Measurements from ENCODE around the gene CCL3. TPM values are rescaled to one million over a fixed set of nuclear protein-coding genes. Genes with fewer than 3 reads are reported as not detected.
"Not testable (repeated sequence)": the region's sequence is repeated elsewhere in the genome, so short reads cannot be mapped to it uniquely, and the experiment has no call there.

The CCL3 gene
- polyA plus RNA-seq, 3 donors: 0.65 to 2.6 (median 1.9) TPM

- no peak for DNase-seq
Measured at GRCh38 chr17:36117505-36118382, 27.8 kb upstream of the CCL3 start.

- not testable (repeated sequence) for DNase-seq
Measured at GRCh38 chr17:36115649-36115977, 25.7 kb upstream of the CCL3 start.

DNA sequence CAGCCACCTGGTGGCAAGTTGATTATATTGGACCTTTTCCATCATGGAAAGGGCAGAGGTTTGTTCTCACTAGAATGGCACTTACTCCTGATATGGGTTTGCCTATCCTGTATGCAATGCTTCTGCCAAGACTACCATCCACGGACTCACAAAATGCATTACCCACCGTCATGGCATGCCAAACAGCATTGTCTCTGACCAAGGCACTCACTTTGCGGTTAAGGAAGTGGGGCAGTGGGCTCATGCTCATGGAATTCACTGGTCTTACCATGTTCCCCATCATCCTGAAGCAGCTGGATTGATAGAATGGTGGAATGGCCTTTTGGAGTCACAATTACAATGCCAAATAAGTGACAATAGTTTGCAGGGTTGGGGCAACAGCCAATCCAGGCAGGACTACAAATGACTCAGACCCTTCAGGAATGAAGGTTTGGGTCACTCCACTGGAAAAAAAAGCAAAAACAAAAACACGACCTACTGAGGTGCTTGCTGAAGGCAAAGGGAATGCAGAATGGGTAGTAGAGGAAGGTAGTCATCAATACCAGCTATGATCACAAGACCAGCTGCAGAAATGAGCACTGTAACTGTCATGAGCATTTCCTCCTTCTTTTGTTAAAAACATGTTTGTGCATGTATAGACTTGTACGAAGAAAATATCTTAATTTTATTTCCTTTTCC, 25.2 kb upstream of the CCL3 start:
- DNase-seq: not testable (repeated sequence)

DNA sequence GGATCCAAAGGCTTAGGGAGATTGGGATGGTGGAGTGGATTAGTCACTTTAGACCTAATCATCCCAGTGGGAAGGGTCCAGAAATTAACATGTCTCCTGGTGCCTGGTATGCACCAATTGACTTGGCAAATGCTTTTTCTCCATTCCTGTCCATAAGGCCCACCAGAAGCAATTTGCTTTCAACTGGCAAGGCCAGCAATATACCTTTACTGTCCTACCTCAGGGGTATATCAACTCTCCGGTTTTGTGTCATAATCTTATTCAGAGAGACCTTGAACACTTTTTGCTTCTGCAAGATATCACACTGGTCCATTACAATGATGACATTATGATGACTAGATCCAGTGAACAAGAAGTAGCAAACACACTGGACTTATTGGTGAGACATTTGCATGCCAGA, 23.2 kb upstream of the CCL3 start:
- not testable (repeated sequence) for DNase-seq

DNA sequence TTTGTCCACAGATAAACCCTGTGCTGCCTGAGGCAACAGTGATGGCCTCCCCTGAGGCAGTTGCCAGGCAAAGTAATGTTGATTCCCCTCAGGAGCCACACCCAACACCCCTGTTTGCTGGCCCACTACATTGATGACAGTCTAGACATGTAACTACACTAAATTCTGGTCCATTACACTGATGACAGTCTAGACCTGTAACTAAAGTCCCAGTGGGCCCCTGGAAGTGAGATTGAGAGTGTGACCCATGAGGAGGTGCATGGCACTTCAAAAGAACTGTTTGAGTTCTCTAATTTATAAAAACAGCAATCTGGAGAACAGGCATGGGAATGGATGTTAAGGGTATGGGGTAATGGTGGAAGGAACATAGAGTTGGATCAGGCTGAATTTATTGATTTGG, 22.6 kb upstream of the CCL3 start:
- no peak for DNase-seq

DNA sequence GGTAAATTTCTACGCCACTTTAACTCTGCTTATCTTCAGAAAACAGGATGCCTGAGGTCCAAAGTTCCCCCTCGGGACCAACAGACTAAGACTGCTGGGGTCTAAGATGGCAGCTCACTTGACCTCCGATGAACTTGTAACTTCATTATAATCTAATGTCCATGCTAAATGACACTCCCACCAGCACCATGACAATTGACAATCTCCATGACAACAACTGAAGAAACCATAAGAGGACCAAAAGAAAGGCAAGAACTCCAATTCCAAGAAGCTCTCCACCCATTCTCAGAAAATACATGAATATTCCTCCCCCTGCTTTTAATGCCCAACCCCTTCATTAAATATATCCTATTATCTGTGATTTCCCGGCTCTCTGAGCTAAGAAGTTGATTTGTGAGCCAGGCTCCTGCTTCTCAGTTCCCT, 21.1 kb upstream of the CCL3 start:
- no peak for DNase-seq

DNA sequence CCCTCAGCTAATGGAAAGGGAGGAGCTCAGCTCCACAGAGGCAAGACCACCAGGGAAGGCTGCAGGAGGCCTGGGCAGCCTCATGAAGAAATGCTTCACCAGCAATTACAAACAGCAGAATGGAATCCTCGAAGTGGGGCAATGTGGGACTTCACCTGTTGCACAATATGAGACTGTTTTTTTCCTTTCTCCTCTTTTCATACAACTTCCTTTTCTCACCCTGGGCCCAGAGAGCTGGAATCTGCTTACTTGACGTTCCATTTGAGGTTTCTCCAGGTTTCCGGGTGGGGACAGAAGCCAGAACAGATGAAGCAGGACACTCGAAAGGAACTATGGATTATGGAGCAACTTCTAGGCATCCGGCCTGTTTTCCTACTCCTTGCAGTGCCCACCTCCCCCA, 18.3 kb upstream of the CCL3 start:
- not testable (repeated sequence) for DNase-seq

- no peak for DNase-seq
Measured at GRCh38 chr17:36107660-36108059, 17.7 kb upstream of the CCL3 start.

GRCh38 chr17:36106493-36106835, 16.5 kb upstream of the CCL3 start:
- no peak for DNase-seq

GRCh38 chr17:36105781-36106492, 16.0 kb upstream of the CCL3 start:
- no peak for DNase-seq

DNA sequence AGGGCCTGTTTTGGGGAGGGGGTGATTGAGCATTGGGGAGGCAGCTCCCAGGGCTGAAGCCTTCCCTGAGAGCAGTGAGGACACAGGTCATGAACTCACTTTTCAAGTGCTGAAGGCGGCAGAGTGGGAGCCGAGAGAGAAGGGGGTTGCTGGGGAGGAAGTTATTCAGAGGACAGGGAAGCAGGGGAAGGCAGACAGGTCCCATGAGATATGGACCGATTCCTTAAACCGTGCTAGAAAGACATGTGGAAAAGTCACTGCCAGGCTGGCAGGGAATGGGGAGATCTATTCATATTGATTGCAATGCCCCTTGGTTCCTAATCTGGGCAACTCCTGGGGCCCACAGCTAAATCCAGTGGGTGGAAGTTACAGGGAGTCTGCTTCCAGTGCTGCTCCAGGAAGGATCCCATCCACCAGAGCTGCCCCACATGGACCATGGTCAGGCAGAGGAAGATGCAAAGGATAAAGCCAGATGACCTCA, 14.8 kb upstream of the CCL3 start:
- DNase-seq: no peak

GRCh38 chr17:36104246-36104645, 14.3 kb upstream of the CCL3 start:
- DNase-seq: not testable (repeated sequence)

DNA sequence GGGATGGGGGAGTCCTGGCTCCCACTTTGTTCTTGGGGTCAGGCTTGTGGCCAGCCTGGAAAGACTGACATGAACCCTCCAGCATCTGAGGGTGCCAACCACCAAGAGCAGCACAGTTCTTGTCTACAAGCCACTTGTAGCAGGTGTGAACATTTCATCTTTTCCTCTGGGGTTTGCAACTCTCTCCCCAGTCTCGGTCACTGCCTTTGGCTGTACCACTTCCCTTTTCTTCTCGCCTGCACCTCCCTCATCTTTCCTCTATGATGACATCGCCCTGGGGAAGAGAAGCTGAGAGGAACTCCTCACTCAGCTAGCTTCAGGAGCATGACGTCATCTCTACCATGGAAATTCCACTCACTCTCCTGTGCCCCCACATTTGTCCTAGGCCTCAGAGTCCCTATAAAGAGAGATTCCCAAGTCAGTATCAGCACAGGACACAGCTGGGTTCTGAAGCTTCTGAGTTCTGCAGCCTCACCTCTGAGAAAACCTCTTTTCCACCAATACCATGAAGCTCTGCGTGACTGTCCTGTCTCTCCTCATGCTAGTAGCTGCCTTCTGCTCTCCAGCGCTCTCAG, 13.5 kb upstream of the CCL3 start, which contains the start of gene CCL4:
TSS of gene CCL4 (plus strand) at position 427 of the 575 bp plus-strand sequence. CDS start at position 506, 79 bp downstream.
- not testable (repeated sequence) for DNase-seq

DNA sequence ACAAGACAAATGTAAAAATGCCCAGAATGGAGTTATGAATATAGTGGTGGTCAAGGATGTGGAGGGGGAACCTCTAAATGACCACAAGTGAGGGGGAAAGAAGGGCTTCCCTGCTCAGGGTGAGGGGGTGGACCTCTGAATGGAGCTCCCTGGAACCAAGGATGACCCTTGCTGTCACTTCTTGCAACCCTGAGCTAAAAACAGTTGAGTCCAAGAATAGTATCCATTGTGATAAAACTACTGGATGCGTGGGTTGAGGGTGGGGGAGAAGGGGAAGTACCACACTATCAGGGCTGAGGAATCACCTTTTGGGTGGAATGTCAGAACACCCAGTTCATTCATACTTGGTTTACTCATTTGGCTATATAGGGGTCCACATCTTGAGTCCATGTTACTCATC, 9.1 kb upstream of the CCL3 start:
- DNase-seq: not testable (repeated sequence)

GRCh38 chr17:36095992-36096391, 6.0 kb upstream of the CCL3 start:
- no peak for DNase-seq

DNA sequence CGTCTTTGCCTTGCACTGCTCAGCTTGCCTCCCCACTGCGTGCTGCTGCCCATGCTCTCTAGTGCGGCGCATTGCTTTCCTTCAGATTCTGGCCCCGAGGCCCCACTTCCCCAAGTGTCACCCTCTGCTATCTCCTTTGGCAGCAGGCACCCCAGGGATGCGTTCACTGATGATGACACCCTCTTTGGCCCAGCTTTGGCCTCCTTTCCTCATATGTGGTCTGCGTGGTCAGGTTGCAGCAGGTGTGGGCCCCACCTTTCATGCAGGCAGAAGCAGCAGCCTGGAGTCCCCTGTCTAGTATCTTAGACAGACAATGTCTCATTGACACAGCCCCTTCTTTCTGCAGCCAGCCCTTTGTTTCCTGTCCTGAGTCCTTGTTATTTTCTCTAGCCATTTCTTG, 4.8 kb upstream of the CCL3 start:
- DNase-seq: no peak

DNA sequence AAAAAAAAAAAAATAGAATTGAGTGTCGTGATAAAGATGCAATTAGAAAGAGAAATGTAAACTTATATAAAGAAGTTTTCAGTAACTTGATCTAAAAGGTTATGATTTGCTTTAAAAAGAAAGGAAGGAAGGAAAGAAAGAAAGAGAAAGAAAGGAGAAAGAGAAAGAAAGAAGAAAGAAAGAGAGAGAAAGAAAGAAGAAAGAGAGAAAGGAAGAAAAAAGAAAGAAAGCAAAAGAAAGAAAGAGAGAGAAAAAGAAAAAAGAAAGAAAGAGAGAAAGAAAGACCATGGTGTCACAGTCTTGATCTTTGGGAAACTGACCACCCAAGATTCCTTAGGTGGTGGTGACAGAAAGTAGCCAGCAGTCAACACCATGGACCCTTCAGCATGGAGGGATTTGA, 4.3 kb upstream of the CCL3 start:
- DNase-seq: no peak

GRCh38 chr17:36092715-36093114, 2.8 kb upstream of the CCL3 start:
- DNase-seq: not testable (repeated sequence)

DNA sequence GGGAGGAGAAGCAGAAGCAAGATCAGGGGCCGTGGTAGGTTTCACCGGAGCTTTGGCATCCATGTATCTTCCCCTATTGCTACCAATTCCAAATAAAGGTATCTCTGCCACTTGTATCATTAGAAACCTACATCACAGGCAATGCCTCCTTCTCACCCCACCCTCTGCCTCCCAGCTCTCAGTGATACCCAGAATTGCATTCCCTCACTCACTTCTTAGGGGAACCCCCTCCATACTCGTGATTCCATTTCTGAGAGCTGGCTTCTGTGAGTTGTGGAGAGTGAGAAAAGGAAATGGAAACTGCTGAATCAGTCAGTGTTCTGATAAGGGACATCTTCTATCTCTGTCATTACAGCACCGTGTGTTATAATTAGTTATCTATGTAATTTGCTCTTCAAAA, 2.3 kb upstream of the CCL3 start:
- no peak for DNase-seq

GRCh38 chr17:36089339-36089865, 541 bp downstream of the CCL3 start:
- DNase-seq: no peak

GRCh38 chr17:36088670-36089338, 1.1 kb downstream of the CCL3 start:
- DNase-seq: no peak
